Measurements from ENCODE around the gene PHF21B. TPM values are rescaled to one million over a fixed set of nuclear protein-coding genes. Genes with fewer than 3 reads are reported as not detected.

The PHF21B gene
- polyA plus RNA-seq, 3 donors: 4.5 to 9.3 (median 8.5) TPM

DNA sequence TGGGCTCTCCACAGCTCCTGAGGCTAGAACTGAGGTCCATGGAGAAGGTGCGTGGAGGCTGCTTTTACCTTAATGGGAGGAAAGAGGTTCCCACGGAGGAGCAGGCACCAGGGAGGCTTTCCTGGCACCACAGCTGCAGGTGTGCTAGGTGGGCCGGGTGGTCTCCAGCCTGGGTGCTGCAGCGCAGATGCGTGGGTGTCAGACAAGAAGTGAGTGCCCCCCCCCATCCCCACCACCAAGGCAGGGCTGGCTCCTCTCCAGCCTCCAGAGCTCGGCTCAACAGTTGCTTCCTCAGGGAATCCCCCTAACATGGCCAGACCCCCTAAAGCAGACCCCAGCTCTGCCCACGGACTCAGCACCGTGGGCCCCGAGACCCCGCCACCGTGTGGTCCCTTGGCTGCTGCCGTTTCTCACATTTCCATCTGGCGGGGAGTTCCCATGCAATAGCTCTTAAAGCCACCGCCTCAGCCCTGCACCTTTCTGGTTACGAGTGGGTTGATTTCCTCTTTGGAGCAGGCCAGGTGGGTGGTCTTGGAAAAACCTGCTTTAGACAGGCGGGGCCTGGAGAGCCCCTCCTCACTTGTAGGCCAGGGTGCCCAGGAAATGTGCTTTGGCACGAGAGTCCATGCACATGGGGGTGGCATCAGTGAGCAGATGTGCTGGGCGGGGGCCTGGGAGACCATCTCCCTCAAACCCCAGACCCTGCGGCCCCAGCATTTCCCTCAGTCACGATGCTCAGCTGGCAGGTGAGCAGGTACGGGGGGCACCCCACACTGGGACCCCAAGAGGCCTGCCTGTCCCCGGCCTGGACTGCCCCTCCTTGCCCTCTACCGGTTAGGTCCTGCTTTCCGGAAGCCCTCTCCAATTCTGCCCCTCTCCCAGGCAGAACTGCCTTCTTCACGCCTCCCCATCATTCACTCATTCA, 163.7 kb downstream of the PHF21B start:
- no peak for DNase-seq

DNA sequence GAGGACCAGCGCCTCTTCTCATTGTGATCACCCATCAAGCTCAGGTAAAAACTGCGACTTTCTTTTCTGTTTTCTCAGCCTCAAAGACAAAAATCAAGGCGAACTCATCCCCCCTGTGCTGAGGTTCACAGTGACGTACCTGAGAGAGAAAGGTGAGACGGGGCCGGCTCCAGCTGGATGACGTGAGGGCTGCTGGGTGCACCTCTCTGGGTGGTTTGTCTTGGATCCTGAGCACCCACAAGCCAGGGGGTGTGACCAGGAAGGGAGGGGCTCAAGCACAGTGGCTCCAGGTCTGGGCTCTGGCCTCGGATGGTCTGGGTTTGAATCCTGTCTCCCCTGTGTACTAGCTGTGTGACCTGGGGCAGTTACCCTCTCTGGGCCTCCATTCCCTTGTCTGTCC, 164.6 kb downstream of the PHF21B start:
- DNase-seq: no peak

DNA sequence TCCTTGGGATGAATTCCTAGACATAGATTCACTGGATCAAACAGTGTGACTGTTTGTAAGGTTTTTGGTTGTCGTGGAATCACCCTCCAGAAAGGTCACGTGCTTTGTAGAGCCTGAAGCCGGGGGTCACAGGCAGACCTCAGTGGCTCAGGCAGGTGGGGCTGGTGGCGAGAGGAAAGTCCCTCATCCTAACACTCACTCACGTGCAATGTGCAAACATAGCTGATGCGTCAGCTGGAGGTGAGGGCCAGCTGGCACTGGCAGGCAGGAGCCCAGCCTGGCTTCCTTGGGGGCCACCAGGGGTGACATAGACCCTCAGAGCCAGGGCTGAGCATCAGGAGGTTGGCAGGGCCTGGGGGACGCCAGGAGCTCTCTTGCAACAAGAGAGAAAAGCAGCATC, 167.4 kb downstream of the PHF21B start:
- DNase-seq: no peak

DNA sequence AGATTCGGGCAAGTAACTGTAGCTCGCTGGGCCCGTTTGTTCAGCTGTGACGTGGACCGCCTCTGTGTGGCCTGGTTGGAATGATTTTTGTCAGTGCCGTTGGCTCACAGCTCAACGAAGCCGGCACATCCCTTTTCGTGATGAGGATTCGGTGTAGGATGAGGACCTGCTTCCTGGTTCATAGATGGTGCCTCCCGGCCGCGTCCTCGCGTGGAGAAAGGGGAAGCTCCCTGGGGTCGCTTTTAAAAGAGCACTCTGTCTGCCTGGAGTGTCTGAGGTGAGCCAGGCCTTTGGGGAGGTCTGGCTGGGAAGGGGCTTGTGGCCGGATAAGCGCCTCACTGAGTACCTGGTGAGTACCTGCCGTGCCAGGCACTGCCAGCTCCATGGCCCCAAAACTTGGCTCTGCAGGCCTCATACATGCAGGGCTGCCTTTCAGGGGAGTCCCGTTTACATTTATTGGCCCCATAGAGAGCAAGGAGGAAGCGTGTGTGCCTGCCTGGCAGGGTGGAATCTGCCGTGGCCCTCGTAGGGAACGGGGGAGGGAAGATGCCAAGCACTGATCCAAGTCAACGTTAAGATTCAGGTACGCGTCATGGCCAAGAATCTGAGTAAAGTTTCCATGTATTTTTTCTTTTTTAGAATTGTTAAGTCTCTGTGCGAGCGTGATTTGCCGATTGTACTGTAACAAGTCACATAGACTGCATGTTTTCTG, 169.0 kb downstream of the PHF21B start:
- DNase-seq: no peak

DNA sequence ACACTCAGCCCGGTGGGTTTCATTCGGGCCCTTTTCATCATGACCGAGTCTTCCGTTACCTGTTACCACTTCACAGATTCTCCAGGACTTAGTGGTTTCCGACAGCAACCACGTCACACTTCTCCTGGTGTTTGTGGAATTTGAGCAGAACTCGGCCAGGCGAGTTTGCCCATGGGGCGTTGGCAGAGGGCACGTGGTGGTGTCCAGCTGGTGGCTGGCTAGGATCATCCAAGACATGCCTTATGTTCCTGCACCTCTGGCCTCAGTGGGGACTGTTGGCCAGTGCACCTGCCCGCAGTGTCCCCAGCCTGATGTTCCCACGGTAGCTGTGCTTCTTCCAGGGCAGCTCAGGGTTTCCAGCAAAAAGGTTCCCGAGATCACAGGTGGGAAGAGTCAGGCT, 170.1 kb downstream of the PHF21B start:
- no peak for DNase-seq

DNA sequence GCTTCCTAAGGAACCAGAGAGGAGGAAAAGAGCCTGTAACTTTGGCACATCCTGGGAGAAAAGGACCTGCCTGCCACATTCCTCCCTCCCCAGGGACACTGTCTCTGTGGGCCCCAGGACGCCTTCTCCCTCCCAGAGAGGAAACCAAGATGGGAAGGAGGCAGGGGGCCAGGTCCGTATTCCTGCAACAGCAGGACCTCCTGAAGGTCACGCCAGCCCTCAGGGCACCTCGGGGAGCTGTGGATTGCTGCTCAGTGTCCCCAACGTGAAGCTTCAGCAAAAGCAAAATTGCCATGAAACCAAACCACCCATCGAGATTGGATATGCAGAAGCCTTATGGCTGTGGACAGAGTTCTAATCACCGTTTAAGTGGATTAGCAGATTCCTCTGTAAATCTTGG, 170.7 kb downstream of the PHF21B start:
- no peak for DNase-seq

DNA sequence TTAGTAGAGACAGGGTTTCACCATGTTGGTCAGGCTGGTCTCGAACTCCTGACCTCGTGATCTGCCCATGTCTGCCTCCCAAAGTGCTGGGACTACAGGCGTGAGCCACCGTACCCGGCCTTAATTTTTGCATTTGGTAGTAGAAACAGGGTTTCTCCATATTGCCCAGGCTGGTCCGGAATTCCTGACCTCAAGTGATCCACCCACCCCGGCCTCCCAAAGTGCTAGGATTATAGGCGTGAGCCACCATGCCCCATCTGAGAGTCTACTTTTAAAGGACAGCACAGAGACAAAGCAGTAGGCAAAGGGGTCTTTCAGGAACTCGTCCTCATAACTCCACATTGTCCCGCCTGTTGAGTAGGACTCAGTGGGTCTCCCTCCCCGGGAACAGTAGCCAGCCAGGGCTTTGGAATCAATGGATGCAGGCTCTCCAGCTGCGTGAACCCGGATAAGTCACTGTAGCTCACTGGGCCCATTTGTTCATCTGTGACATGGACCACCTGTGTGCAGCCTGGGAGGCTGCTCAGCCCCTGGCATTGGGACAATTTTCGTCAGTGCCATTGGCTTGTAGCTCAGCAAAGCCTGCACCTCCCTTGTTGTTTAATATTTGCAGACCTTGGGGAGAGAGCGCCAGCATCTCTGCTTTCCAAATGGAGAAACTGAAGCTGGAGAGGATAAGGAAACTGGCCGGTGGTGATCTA, 171.3 kb downstream of the PHF21B start:
- DNase-seq: no peak

DNA sequence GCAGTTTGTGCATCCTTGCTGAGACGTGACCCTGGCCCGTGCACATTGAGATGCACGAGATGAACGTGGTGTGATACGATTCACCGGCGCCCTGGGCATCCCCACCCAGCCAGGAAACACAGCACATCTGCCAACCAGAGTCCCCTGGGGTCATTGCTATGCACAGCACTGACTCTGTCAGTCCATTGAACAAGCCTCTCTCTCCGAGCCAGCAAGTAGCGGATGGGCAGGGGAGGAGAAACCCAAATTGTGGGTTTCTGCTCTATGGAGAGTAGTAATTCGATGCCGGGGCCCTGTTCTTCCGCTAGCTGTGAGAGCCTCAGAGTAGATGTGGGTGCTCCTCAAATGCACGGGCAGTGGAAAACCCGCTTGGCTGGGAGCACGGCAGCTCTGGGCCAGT, 172.3 kb downstream of the PHF21B start:
- no peak for DNase-seq

DNA sequence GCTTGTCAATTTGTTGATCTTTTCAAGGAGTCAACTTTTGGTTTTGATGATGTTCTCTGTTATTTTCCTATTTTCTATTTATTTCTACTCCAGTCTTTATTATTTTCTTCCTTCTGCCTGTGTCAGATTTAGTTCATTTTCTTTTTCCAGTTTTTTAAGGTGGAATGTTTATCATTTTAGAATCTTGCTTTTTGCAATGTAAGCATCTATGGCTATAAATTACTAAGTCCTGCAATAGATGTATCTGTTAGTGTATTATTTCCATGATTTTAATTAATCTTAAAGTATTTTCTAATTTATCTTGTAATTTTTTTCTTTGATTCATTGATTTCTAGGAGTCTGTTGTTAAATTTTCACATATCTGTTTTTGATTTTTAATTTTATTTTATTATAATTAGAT, 175.7 kb downstream of the PHF21B start:
- no peak for DNase-seq

DNA sequence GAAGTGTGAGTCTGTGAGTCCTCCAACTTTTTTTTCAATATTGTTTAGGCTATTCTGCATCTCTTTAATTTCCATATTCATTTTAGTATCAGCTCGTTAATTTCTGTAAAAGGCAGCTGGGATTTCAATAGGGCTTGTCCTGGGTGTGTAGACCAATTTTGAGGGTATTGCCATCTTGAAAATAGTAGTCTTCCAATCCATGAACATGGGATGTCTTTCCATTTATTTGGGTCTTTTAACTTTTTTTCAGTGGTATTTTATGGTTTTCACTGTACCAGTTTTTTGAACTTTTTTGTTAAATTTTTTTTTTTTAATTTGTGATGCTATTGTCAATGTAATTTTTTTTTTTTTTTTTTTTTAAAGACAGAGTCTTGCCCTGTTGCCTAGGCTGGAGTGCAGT, 177.9 kb downstream of the PHF21B start:
- DNase-seq: no peak

Other genes with a start within 250 kb of the PHF21B start
- gene NUP50, start 153.9 kb upstream of the PHF21B start, polyA plus RNA-seq (ENCODE audit: insufficient read length in 3 of 3): 10 to 100 TPM; 48.0 to 59.3 (median 52.8) TPM
- gene KIAA0930, start 230.9 kb upstream of the PHF21B start, polyA plus RNA-seq (ENCODE audit: insufficient read length in 3 of 3): 10 to 100 TPM; 19.8 to 28.2 (median 25.6) TPM

Data from renal pelvis (tissue), 4 donors.